HCT116 (cell line): ENCODE data around the gene ACTR3C. TPM values are rescaled to one million over a fixed set of nuclear protein-coding genes. Genes with fewer than 3 reads are reported as not detected.

Source experiments
- ATAC-seq: fragments of 200-7000 bp; cut with Tn5 transposase; 2 replicates; pipeline ENCODE4 v1.9.1; 2020; ENCODE audit warnings: mild to moderate bottlenecking, moderate library complexity
- BruUV-seq: library from RNA; stranded (reverse); fragments of 400-500 nt; replicated peaks from 2 replicates; lab custom pipeline; 2021; lab: Mats Ljungman, UMichigan
- CTCF ChIA-PET: fragments of 300-600 bp; sonication (Branson Sonifier 250); formaldehyde crosslinking; loops from one replicate; lab custom pipeline; 2021; ENCODE audit warnings: antibody characterized with exemption; lab: Charles Lee
- POLR2A ChIA-PET: fragments of 300-600, 350-600 bp; sonication (Branson Sonifier 250); formaldehyde crosslinking; loops from one replicate; lab custom pipeline; 2021; ENCODE audit warnings: antibody characterized with exemption; lab: Charles Lee
- RAD21 ChIA-PET, 2 experiments: fragments of 300-600 bp; sonication (Branson Sonifier 250); formaldehyde crosslinking; loops; one replicate each; lab custom pipeline; 2023; ENCODE audit warnings: low total read pairs in 2 of 2; ENCODE audit not compliant: uncharacterized antibody in 2 of 2, unreplicated experiment in 2 of 2, low non-redundant PET in 1 of 2; lab: Charles Lee
- DNase-seq: peaks from one replicate; pipeline ENCODE4 v3.0.0-alpha.2; 2010; ENCODE audit warnings: low read depth, low spot score
- H2AFZ ChIP-seq: fragments of 200-600 bp; shearing (Covaris generic), sonication (generic); 2 replicates; pipeline ENCODE4 v1.6.1; 2017; ENCODE audit warnings: low read depth, mixed run types, mixed read lengths, antibody characterized with exemption, low read length; ENCODE audit not compliant: poor library complexity, severe bottlenecking
- H3K27ac ChIP-seq: 2 replicates; pipeline ENCODE4 v1.5.1; 2012; ENCODE audit warnings: low read depth, low read length
- H3K27me3 ChIP-seq: fragments of 200-600 bp; sonication (generic); 2 replicates; pipeline ENCODE4 v1.6.1; 2016; ENCODE audit warnings: mixed run types, low read length, mixed read lengths; ENCODE audit not compliant: insufficient read depth
- H3K36me3 ChIP-seq, 2 experiments: fragments of 200-500 bp in 1 of 2; fragments of 200-600 bp in 1 of 2; sonication (Bioruptor generic) in 1 of 2; sonication (generic) in 1 of 2; 2 replicates each; pipeline versions ENCODE4 v1.5.1 to v1.6.1; 2014 to 2016; ENCODE audit warnings: low read length in 2 of 2, inconsistent platforms in 1 of 2, mixed read lengths in 1 of 2, mixed run types in 1 of 2; ENCODE audit not compliant: insufficient read depth in 2 of 2, control insufficient read depth in 1 of 2
- H3K4me1 ChIP-seq, 2 experiments: fragments of 200-600 bp in 1 of 2; sonication (generic) in 1 of 2; 2 replicates each; pipeline versions ENCODE4 v1.5.1 to v1.6.1; 2012 to 2017; ENCODE audit warnings: low read length in 2 of 2, inconsistent platforms in 1 of 2, mild to moderate bottlenecking in 1 of 2, mixed read lengths in 1 of 2, mixed run types in 1 of 2, moderate library complexity in 1 of 2; ENCODE audit not compliant: insufficient read depth in 2 of 2, control insufficient read depth in 1 of 2
- H3K4me2 ChIP-seq: fragments of 200-600 bp; sonication (generic); 2 replicates; pipeline ENCODE4 v1.6.1; 2017; ENCODE audit warnings: mixed run types, low read length, mixed read lengths
- H3K4me3 ChIP-seq, 2 experiments: fragments of 200-600 bp in 1 of 2; sonication (generic) in 1 of 2; replicated peaks in 1 of 2; 2 replicates each; pipeline ENCODE4 v1.5.1; 2011 to 2016; ENCODE audit warnings: low read length in 2 of 2, control low read depth in 1 of 2, low read depth in 1 of 2, mild to moderate bottlenecking in 1 of 2, mixed read lengths in 1 of 2, mixed run types in 1 of 2
- H3K79me2 ChIP-seq: fragments of 200-600 bp; sonication (generic); 2 replicates; pipeline ENCODE4 v1.6.1; 2017; ENCODE audit warnings: mild to moderate bottlenecking, mixed run types, low read length, moderate library complexity, mixed read lengths; ENCODE audit not compliant: insufficient read depth
- H3K9ac ChIP-seq: fragments of 200-600 bp; sonication (generic); 2 replicates; pipeline ENCODE4 v1.6.1; 2016; ENCODE audit warnings: low read length, mixed read lengths
- H3K9me2 ChIP-seq: fragments of 200-600 bp; sonication (generic), shearing (Covaris generic); 2 replicates; pipeline ENCODE4 v1.6.1; 2017; ENCODE audit warnings: mixed run types, mild to moderate bottlenecking, moderate library complexity; ENCODE audit not compliant: insufficient read depth
- H3K9me3 ChIP-seq, 2 experiments: fragments of 200-500 bp in 1 of 2; fragments of 200-600 bp in 1 of 2; sonication (Bioruptor generic) in 1 of 2; sonication (generic) in 1 of 2; 2 replicates each; pipeline ENCODE4 v1.6.1; 2014 to 2017; ENCODE audit warnings: low read length in 2 of 2, mixed read lengths in 2 of 2, inconsistent platforms in 1 of 2, low read depth in 1 of 2, mild to moderate bottlenecking in 1 of 2, mixed run types in 1 of 2, moderate library complexity in 1 of 2; ENCODE audit not compliant: control insufficient read depth in 1 of 2, insufficient read depth in 1 of 2
- H4K20me1 ChIP-seq: fragments of 200-600 bp; sonication (generic), shearing (Covaris generic); 2 replicates; pipeline ENCODE4 v1.6.1; 2017; ENCODE audit warnings: mixed run types, mild to moderate bottlenecking, moderate library complexity; ENCODE audit not compliant: insufficient read depth
- CEBPB ChIP-seq: IDR thresholded peaks from 2 replicates; pipeline ENCODE4 v1.6.1; 2012; ENCODE audit warnings: low read depth
- EGR1 ChIP-seq: IDR thresholded peaks from 2 replicates; pipeline ENCODE4 v1.6.1; 2012; ENCODE audit warnings: low read depth
- EZH2 ChIP-seq: fragments of 200-600 bp; sonication (generic); IDR thresholded peaks from 2 replicates; pipeline ENCODE4 v1.6.1; 2017; ENCODE audit warnings: antibody characterized with exemption, mixed run types
- EZH2phosphoT487 ChIP-seq: fragments of 200-600 bp; IDR thresholded peaks from 2 replicates; pipeline ENCODE4 v1.6.1; 2018; ENCODE audit warnings: antibody characterized with exemption, borderline replicate concordance
- FOSL1 ChIP-seq: IDR thresholded peaks from 2 replicates; pipeline ENCODE4 v1.6.1; 2012; ENCODE audit warnings: low read depth
- JUND ChIP-seq: IDR thresholded peaks from 2 replicates; pipeline ENCODE4 v1.6.1; 2012
- POLR2A ChIP-seq: IDR thresholded peaks from 2 replicates; pipeline ENCODE4 v1.7.0; 2011; ENCODE audit warnings: borderline replicate concordance; ENCODE audit not compliant: insufficient read depth, insufficient read length; ENCODE audit errors: extremely low read depth
- RAD21 ChIP-seq: IDR thresholded peaks from 2 replicates; pipeline ENCODE4 v1.6.1; 2012; ENCODE audit warnings: low read depth, mild to moderate bottlenecking
- SIN3A ChIP-seq: IDR thresholded peaks from 2 replicates; pipeline ENCODE4 v1.6.1; 2012; ENCODE audit warnings: low read depth
- SP1 ChIP-seq: IDR thresholded peaks from 2 replicates; pipeline ENCODE4 v1.6.1; 2012; ENCODE audit warnings: low read depth
- SRF ChIP-seq: IDR thresholded peaks from 2 replicates; pipeline ENCODE4 v1.6.1; 2012; ENCODE audit warnings: low read depth
- TCF7L2 ChIP-seq: IDR thresholded peaks from 2 replicates; pipeline ENCODE4 v1.7.0; 2011; ENCODE audit warnings: borderline replicate concordance, inconsistent platforms; ENCODE audit not compliant: insufficient read depth, insufficient read length; ENCODE audit errors: extremely low read depth
- ZFX ChIP-seq: fragments of 450-650 bp; IDR thresholded peaks from 2 replicates; pipeline ENCODE4 v1.6.1; 2017
- ZNF274 ChIP-seq: fragments of 200-500 bp; sonication (Bioruptor generic); IDR thresholded peaks from 2 replicates; pipeline ENCODE4 v1.6.1; 2014; ENCODE audit warnings: mild to moderate bottlenecking, low read depth, low read length, inconsistent platforms
- intact Hi-C: fragments of 100-400 bp; cut with micrococcal nuclease; formaldehyde crosslinking; loops from 2 replicates; pipeline ENCODE4 v1.10.0; 2022
- total RNA-seq: library from RNA; stranded (reverse); gene quantifications from one replicate; pipeline ENCODE4 v1.2.1, GENCODE V29; 2021; ENCODE audit not compliant: unreplicated experiment
- TF ChIP-seq, protein P1 (sequence below): IDR thresholded peaks from 2 replicates; pipeline ENCODE4 v1.6.1; 2011; ENCODE audit warnings: mild to moderate bottlenecking, low read length, moderate library complexity; ENCODE audit not compliant: insufficient replicate concordance; ENCODE audit errors: extremely low read depth
- TF ChIP-seq, protein P2 (sequence below), 3 experiments: fragments of 200-600 bp in 1 of 3; sonication (generic) in 1 of 3; IDR thresholded peaks in 2 of 3; conservative IDR thresholded peaks in 1 of 3; 2 replicates each; pipeline ENCODE4 v1.5.1; 2012 to 2017; ENCODE audit warnings: low read depth in 2 of 3, low read length in 2 of 3, antibody characterized with exemption in 1 of 3, borderline replicate concordance in 1 of 3, control low read depth in 1 of 3, mild to moderate bottlenecking in 1 of 3, mixed read lengths in 1 of 3, mixed run types in 1 of 3, moderate library complexity in 1 of 3; ENCODE audit not compliant: insufficient read depth in 1 of 3
- TF ChIP-seq, protein P3 (sequence below): IDR thresholded peaks from 2 replicates; pipeline ENCODE4 v1.6.1; 2012; ENCODE audit warnings: low read depth
- TF ChIP-seq, protein P4 (sequence below): IDR thresholded peaks from 2 replicates; pipeline ENCODE4 v1.6.1; 2012

The ACTR3C gene
- total RNA-seq, 1 experiment from 2014 or later, result 2.0 TPM

DNA sequence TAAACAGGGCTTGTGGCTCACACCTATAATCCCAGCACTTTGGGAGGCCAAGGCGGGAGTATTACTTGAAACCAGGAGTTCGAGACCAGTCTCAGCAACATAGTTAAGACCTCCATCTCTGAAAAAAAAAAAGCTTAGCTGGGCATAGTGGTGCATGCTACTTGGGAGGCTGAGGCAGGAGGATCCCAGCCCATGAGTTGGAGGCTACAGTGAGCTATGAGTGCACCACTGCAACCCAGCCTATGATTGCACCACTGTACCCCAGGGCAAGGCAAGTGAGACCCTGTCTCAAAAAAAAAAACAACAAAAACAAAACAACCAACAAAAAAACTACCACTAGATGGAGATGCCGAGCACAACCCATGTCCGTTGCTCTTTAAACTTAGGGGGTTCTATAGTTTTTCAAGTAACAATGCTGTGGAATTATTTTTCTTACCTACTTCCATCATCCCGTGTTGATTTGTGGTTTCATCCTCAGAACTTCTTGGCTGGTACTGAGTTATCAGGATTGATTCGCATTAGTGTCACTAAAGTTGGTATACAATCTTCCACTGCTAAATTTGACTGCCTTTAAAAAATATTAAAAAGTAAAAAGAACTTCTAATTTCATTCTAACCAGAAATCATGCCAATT is 33.0 kb upstream of the ACTR3C start:
- H3K27me3 ChIP-seq, result no peaks in the 10 kb centered on the region
- CTCF ChIA-PET, result interaction anchor here (0.9 to 2.3 kb wide), 2 partner anchors 50 to 62 kb away, joined by 3 to 6 read pairs; no protein-coding TSS in a partner anchor
- peak; percentile 36 for DNase-seq
- TF ChIP-seq, protein P1, sequence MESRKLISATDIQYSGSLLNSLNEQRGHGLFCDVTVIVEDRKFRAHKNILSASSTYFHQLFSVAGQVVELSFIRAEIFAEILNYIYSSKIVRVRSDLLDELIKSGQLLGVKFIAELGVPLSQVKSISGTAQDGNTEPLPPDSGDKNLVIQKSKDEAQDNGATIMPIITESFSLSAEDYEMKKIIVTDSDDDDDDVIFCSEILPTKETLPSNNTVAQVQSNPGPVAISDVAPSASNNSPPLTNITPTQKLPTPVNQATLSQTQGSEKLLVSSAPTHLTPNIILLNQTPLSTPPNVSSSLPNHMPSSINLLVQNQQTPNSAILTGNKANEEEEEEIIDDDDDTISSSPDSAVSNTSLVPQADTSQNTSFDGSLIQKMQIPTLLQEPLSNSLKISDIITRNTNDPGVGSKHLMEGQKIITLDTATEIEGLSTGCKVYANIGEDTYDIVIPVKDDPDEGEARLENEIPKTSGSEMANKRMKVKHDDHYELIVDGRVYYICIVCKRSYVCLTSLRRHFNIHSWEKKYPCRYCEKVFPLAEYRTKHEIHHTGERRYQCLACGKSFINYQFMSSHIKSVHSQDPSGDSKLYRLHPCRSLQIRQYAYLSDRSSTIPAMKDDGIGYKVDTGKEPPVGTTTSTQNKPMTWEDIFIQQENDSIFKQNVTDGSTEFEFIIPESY, result no peak
- TF ChIP-seq ZFX (no peak), EZH2phosphoT487 (no peak), SRF (no peak), SP1 (no peak), JUND (no peak), EGR1 (no peak), POLR2A (no peak), SIN3A (no peak), ZNF274 (no peak), RAD21 (peak; percentile 70), EZH2 (no peak), TCF7L2 (no peak), CEBPB (no peak), FOSL1 (no peak)
- TF ChIP-seq, protein P2, sequence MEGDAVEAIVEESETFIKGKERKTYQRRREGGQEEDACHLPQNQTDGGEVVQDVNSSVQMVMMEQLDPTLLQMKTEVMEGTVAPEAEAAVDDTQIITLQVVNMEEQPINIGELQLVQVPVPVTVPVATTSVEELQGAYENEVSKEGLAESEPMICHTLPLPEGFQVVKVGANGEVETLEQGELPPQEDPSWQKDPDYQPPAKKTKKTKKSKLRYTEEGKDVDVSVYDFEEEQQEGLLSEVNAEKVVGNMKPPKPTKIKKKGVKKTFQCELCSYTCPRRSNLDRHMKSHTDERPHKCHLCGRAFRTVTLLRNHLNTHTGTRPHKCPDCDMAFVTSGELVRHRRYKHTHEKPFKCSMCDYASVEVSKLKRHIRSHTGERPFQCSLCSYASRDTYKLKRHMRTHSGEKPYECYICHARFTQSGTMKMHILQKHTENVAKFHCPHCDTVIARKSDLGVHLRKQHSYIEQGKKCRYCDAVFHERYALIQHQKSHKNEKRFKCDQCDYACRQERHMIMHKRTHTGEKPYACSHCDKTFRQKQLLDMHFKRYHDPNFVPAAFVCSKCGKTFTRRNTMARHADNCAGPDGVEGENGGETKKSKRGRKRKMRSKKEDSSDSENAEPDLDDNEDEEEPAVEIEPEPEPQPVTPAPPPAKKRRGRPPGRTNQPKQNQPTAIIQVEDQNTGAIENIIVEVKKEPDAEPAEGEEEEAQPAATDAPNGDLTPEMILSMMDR (IDR thresholded peaks at IDR 0.05 in 2 of 3, conservative IDR thresholded peaks at IDR 0.05 in 1 of 3; ENCODE audit: borderline replicate concordance in 1 of 3, insufficient read depth in 1 of 3, low read depth in 2 of 3, low read length in 2 of 3), result peak; percentile 60 to 82 (median 77); a peak in 5 of 6 replicates
- TF ChIP-seq, protein P3, sequence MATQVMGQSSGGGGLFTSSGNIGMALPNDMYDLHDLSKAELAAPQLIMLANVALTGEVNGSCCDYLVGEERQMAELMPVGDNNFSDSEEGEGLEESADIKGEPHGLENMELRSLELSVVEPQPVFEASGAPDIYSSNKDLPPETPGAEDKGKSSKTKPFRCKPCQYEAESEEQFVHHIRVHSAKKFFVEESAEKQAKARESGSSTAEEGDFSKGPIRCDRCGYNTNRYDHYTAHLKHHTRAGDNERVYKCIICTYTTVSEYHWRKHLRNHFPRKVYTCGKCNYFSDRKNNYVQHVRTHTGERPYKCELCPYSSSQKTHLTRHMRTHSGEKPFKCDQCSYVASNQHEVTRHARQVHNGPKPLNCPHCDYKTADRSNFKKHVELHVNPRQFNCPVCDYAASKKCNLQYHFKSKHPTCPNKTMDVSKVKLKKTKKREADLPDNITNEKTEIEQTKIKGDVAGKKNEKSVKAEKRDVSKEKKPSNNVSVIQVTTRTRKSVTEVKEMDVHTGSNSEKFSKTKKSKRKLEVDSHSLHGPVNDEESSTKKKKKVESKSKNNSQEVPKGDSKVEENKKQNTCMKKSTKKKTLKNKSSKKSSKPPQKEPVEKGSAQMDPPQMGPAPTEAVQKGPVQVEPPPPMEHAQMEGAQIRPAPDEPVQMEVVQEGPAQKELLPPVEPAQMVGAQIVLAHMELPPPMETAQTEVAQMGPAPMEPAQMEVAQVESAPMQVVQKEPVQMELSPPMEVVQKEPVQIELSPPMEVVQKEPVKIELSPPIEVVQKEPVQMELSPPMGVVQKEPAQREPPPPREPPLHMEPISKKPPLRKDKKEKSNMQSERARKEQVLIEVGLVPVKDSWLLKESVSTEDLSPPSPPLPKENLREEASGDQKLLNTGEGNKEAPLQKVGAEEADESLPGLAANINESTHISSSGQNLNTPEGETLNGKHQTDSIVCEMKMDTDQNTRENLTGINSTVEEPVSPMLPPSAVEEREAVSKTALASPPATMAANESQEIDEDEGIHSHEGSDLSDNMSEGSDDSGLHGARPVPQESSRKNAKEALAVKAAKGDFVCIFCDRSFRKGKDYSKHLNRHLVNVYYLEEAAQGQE, result no peak
- TF ChIP-seq, protein P4, sequence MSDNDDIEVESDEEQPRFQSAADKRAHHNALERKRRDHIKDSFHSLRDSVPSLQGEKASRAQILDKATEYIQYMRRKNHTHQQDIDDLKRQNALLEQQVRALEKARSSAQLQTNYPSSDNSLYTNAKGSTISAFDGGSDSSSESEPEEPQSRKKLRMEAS, result no peak
- BruUV-seq, result no TSS peak
- POLR2A ChIA-PET, result no interaction called here
- RAD21 ChIA-PET, result no interaction called here
- H3K4me3 ChIP-seq, result no peak overlapping the region
- no peaks in the 10 kb centered on the region for H3K79me2 ChIP-seq
- H3K4me1 ChIP-seq, result peaks cover 0 to 12% of the 10 kb centered on the region in 2 experiments; a peak in 2 of 4 replicates
- peak; percentile 45 for ATAC-seq
- no peaks in the 10 kb centered on the region for H3K36me3 ChIP-seq
- no peaks in the 10 kb centered on the region for H3K9me3 ChIP-seq
- peak overlapping the region; percentile 100 for H2AFZ ChIP-seq
- no peak overlapping the region for H3K27ac ChIP-seq
- H4K20me1 ChIP-seq, result no peaks in the 10 kb centered on the region
- intact Hi-C loops, result loop anchor here (1.0 kb wide), 1 partner anchor 65 kb away; no protein-coding TSS in a partner anchor
- peak overlapping the region; percentile 33; the same call in 1 of the 2 replicates for H3K4me2 ChIP-seq
- no peaks in the 10 kb centered on the region for H3K9me2 ChIP-seq
- H3K9ac ChIP-seq, result no peak overlapping the region
